Embryonic facial prominence (tissue), 1 donor: ENCODE results near the gene DHX40.
"Not testable (repeated sequence)": the region's sequence is repeated elsewhere in the genome, so short reads cannot be mapped to it uniquely, and the experiment has no call there.

Experiments used
- DNase-seq: peaks from one replicate; pipeline ENCODE4 v3.0.0-alpha.2; 2016; ENCODE audit errors: extremely low spot score

Gene DHX40

DNA sequence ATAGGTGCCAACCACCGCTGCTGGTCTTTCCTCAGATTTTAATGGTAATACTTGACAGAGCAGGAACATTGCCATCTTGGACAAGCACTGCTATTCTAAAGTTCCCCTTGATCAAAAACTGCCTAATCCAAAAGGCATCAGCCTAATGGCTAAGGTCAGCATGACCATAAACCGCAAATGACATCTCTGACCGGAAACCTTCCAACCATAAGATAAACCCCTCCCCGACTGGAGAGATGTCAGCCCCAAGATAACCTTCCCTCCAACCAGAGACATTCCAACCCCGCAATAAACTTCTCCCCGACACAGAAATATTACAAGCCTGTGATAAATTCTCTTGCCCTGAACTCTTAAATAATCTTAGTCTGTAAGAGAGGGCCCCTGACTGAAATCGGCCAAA is 7.4 kb upstream of the DHX40 start:
- no peak for DNase-seq

DNA sequence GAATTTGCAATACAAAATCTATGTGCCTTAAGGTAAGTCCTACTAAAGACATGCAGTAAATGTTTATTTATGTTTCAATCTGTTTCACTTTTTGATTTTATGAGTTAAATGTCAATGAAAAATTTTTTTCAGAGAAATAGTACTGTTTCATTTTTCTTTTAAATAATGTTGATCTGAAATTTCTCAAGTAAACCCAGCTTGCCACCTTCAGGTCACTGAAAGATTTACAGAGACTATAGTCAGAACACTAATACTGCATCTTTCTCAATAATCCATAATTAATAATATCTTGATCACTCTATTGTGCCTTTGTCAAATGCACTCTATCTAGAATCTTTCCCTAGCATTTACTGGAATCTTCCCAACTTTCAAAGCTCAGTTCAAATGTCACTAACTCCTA is 6.5 kb upstream of the DHX40 start:
- DNase-seq: peak; percentile 18

DNA sequence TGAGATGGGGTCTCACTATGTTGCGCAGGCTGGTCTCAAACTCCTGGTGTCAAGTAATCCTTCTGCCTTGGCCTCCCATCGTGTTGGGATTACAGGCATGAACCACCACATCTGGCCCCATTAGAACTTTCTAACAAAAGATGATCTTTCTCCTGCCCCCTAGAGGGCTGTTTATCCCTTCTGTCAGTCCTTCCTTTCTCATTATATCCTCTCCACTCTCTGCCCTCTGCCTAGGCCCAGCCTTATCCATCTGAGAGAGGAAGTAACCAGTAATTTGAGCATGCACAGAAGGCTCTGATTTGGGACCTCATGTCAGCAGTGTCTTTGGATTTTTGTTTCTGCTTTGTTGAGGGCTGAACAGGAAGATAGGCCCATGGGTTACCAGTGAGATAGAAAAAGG is 4.4 kb upstream of the DHX40 start:
- DNase-seq: no peak

DNA sequence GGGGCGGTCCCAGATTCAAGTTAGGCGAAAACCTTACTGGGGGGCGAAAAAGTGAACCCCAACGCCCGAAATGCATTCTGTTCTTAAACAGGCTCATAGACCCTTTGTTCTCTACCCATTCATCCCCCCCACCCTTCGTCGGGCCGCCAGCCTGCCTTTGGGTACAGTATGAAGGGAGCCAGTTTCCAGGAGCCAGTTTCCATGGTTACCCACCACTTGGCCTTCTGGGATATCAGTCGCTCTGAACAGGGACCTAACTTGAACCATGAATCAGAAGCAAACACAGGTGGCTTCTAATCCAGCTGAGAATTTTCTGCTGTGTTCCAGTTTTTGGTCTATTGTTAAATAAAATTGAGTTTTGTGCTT is 532 bp downstream of the DHX40 start:
- DNase-seq: peak; percentile 29

DNA sequence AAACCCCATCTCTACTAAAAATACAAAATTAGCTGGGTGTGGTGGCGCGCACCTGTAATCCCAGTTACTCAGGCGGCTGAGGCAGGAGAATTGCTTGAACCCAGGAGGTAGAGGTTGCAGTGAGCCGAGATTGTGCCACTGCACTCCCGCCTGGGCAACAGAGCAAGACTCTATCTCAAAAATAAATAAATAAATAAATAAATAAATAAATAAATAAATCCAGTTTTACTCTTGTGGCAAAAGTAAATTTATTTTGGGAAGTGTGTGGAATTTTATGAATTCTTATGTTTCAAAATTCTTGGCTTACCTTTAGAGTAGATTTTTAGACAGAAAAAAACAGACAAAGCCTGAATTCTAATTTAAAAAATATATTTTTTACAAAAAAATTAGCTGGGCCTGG is 3.7 kb downstream of the DHX40 start:
- not testable (repeated sequence) for DNase-seq

DNA sequence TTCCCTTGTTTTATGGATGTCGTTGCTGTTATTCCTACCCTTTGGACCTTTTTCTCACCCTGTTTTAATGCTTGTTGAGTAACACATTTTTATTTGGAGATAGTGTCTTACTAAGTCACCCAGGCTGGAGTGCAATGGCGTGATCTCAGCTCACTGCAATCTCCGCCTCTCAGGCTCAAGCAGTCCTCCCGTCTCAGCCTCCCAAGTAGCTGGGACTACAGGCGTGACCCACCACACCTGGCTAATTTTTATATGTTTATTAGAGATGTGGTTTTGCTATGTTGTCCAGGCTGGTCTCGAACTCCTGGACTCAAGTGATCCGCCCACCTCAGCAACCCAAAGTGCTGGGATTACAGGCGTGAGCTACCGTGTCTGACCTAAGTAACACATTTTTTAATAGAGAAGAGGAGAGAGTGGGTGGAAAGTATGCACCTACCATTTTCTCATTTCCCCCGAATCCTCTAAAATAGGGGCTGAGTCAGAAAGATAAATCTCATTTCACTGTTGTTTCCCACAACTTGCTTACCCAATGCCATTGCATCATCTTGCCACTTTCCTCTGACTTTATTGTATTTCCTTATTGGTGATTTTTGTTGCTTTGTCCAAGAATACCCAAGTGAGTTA is 7.0 kb downstream of the DHX40 start:
- DNase-seq: no peak

DNA sequence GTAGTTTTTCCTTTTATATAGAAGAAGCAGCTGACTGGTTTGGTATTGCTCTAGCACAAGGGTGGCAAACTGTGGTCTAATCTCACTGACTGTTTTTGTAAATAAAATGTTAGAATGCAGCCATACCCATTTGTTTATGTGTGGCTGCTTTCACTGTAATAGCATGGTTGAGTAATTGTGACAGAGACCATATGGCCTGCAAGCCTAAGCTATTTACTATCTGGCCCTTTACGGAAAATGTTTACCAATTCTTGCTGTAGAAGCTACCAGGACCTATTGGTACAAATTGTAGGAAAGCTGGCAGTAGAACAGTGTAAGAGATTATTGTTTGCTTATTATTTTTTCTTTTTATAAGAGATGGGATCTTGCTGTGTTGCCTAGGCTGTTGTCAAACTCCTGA is 18.8 kb downstream of the DHX40 start:
- DNase-seq: not testable (repeated sequence)

DNA sequence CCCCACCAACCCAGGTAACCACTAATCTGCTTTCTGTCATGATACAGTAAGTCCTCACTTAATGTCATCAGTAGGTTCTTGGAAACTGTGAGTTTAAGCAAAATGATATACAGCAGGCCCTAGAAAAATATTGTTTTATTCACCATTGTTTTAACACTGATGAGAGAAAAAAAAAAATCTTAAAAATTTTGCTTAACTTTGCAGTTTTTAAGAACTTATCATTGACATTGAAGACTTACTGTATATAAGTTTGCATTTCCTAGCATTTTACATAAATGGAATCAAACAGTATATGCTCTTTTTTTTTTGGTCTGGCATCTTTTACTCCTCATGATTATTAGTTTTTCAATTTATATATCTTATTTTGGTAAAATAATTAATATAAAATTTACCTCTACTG is 34.8 kb downstream of the DHX40 start:
- peak; percentile 4 for DNase-seq

DNA sequence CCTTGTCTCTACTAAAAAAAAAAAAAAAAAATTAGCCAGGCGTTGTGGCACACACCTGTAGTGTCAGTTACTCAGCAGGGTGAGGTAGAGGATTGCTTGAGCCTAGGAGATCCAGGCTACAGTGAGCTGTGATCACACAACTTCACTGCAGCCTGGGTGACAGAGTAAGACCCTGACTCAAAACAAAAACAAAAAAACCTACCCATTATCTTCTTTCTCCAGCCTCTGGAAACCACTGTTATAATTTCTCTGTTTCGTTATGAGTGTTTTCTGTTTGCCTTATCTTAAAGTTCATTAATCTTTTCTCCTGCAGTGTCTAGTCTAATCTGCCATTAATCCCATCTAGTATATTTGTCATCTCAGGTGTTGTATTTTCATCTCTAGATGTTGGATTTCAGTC is 35.7 kb downstream of the DHX40 start:
- DNase-seq: no peak

DNA sequence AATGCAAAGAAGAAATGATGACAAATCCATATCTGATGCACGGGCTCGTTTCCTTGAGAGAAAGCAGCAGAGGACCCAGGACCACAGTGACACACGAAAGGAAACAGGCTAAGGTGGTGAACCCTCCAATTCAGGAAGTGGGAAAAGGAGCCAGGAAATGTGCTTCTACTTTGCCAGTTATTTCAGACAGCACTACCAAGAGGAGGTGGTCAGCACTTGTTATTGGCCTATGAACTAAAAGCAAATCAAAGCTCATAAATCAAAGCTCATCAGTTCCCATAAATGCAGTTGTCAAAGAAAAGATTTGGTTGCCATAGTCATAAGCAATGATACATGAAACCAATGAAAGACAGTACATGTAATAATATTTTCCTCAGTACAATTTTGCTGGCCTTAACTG is 41.7 kb downstream of the DHX40 start:
- DNase-seq: no peak

DNA sequence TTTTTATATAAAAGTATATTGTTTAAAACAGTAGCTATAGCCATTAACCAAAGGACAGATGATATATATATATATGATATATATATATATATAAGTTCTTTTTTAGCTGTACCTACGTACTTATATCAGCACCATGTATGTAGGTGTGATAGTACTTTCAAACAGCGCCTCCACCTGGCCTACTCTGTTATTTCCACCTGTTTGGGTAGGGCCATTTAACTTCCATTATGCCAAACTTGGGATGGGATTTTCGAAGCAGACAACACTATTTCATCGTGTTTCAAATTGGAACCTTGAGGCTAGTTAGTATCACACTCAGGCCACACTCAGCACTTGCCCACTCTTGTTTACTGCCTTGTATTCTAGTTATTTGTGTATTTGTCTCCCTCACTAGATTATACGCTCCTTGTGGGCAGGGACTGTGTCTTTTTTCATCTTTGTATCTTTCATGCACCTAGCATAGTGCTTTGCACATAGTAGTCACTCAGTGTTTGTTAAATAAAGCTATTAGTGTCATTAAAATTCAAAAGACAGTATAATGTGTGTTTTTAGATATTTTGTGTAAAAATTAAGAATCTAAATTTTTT is 42.5 kb downstream of the DHX40 start:
- DNase-seq: no peak

DNA sequence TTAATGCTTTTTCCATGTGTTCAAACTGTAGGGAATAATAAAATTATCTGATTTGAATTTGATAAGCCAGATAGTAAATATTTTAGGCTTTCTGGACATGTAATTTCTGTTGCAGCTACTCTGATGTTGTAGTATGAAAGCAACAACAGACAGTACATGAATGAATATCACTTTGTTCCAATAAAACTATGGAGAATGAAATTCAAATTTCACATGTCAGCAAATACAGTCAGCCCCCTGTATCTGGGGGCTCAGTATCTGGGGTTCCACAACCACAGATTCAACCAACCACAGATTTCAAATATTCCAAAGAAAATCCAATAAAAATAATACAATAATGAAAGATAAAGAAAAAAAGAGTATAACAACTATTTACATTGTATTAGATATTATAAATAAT is 46.1 kb downstream of the DHX40 start:
- no peak for DNase-seq

DNA sequence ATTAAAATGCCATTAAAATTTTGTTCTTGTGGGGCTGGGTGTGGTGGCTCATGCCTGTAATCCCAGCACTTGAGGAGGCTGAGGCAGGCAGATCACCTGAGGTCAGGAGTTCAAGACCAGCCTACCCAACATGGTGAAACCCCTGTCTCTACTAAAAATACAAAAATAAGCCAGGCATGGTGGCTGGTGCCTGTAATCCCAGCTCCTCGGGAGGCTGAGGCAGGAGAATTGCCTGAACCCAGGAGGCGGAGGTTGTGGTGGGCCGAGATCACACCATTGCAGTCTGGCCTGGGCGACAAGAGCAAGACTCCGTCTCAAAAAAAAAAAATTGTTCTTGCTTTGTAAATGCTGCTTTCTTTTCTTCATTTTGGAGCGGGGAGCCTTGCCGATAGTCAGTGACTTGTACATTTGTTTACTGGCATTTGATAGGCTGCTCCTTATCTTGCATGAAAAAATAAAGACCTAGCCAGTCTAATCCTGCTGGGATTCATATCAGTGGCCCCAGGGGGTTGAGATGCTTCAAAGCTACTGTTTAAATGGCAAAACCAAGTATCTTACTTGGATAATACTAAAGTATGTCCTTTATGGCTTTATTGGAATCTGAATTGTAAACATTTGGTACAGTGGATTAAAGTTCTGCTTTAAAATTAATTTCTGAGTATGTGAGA is 51.0 kb downstream of the DHX40 start:
- DNase-seq: no peak

DNA sequence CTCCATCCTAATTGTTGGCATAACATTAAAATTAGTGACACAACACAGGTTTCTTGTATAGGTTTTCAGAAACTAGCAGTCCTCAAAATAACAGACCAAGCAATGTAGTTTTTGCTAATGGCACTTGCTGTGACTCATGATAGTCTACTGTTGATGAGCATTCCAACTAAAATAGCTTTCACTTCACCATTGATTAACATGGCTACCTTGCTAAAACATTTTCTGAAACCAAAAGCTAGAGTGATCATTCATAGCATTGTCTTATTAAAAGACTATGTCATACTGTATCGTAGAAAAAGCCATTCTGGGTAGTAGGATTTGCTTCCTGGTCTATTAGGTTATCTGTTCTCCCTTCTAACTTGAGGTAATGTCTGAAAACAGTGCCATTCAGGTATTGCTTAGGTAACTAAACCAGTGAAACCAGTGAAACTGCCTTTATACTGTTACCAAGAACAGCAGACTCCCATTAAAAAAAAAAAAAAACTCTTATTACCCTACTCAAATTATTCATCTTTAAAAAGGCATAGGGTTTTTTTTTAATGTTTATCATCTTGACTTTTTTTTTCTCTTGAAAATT is 51.8 kb downstream of the DHX40 start:
- DNase-seq: no peak

DNA sequence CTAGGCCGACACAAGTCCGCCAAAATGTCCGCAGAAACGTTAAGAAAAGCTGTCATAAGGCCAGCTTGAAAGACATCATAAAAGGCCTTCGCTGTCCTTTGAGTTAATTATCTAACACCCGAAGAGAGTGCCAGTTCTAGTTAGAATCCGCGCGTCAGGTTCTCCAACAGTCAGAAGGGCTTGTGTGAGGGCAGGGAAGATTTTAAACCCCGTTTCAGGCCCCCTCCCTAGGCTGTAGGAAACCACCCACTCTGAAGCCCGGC is 53.6 kb downstream of the DHX40 start:
- no peak for DNase-seq

DNA sequence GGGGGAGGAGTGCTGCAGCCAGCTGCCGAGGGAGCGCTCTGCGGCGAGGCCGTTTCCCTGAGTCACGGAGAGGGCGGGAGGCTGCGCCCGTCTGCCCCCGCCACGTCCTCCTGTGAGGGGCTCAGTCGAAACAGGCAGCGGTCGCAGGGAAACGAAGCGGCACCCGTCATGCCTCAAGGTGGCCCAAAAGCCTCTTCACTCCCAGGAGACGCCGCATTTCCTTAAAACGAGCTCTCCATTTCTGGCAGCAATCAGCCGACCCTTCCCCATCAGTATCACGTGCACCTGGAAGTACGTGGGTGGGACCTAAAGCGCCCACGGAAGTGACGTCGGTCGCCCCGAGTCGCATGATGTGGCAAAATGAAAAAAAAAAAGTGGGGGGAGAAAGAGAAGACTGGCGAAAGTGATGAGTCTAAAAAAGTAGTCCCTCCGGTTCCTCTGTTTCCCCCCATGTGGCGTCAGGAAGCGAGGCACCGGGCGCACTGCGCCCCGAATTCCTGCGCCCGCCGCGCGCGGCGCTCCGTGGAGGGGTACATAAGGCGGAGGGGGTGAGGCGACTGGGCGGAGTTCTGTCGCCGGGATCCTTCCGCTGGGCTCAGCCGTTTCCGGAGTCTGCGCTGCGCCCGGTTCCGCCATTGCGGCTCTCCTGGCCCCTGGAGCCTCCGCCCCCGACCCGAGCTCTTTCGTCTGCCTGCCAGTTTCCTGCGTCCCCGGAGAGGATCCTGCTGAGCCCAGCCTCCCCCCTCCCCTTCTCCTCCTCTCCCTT is 54.1 kb downstream of the DHX40 start, which contains the start of gene CLTC:
CLTC (plus strand) TSS at position 598 of the 766 bp plus-strand sequence. CDS start 237 bp downstream, outside the sequence.
- peak; percentile 95 for DNase-seq

DNA sequence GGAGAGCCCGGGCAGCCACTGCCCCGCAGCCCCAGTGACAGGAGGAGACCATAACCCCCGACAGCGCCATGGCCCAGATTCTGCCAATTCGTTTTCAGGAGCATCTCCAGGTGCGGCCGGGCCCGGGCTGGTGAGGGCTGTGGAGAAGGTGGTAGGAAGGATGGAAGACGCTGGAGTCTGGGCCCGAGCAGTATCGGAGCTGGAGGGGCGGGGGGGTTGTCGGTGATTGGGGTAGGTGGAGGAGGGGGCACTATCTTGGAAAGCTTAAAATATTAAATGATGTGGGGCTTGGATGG is 54.6 kb downstream of the DHX40 start:
- DNase-seq: no peak

DNA sequence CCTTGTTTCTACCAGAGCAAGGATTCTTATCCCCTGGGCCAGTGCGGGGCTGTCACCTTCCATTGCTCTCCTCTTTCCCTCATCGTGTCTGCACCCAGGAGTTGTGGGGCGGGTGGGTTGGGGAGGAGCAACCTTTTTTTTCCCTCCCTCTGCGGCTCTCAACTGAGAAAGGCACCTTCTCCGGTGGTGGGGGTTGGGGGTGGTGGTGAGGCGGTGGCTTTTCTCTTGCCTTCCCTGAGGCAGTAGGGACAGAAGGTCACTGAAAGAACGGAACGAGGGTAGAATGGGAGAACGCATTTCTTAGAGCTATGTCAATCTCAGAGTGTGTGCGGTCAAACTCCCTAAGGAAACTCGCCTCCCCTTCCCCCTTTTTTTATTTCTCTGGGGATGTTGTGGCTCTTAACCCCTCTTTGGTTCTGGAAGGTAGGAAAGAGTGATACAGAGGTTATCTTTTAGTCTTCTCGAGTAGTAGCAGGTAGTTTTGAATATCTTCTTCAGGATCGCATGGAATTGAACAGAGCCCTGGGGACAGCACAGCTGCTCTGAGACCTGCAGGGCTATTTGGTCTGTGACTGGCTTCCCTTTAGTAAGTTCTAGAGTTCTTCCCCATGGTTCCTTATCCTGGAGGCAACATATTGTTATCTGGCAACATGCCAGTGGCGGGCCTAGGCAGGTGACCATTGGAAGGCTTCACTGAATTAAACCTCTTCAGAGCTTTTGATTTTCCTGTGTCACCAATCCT is 55.3 kb downstream of the DHX40 start:
- DNase-seq: no peak

DNA sequence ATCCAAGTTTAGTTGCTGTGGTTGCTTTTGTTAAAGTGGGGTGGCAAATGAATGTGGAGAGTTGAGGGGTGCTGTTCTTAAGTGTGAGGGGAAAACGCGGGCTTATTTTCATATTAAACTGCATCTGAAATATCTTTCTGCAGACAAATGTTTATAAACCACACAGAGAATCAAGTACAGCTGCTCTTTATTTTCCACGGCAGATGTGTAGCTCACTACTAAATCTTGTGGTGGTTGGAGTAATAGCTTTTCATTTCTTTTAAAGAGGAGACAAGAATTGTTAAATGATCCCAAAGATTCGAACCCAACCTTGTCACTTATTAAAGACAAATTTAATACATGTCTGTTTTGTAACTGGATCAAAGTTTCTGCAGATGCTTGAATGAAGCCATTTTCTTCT is 56.4 kb downstream of the DHX40 start:
- DNase-seq: no peak

DNA sequence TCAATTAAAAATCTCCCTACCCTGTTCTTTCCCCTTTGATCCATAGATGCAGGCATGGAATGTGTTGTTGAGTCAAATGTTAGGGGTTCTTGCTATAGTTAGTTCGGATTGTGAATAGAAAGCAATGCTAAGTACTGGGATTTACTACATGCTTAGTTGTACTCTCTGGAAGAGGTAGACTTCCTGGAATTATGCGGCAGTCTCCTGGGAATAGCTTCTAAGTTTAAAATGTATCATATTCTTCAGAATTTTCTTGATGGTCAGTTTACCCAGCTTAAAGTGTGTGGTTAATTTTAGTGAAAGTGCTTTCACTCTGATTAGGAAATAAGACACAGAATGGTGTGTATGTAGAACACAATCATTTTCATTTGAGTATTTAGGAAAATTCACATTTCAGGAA is 57.7 kb downstream of the DHX40 start:
- no peak for DNase-seq

DNA sequence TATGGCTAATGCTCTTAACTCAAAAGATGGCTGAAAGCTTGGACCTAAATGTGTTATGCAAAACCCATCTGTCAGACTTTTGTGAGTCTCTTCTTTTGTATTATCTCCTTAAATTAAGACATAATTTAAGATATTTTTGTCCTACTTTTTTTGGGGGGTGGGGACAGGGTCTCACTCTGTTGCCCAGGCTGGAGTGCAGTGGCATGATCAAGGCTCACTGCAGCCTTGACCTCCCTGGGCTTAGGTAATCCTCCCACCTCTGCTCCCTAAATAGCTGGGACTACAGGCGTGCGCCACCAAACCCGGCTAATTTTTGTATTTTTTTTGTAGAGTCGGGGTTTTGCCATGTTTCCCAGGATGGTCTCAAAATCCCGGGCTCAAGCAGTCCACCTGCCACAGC is 61.3 kb downstream of the DHX40 start:
- no peak for DNase-seq

DNA sequence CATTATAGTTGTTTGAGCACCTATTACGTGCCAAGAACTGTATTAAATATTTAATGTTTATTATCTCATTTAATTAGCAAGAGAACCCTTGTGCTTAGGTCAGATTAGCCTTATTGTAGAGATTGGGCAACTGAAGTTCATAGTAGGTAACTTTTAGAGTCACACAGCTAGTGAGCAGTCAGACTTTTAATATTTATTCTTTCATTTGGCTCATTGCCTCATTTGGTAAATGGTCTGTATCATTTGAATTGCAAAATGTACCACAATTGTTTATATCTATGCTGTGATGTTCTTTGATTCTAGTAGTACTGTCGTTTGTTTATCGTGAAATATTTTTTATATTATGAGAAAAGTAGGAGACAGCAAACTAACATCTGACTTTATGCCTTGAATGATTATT is 61.9 kb downstream of the DHX40 start:
- no peak for DNase-seq
